ENCODE results near the gene KHDRBS2.

Gene KHDRBS2

DNA sequence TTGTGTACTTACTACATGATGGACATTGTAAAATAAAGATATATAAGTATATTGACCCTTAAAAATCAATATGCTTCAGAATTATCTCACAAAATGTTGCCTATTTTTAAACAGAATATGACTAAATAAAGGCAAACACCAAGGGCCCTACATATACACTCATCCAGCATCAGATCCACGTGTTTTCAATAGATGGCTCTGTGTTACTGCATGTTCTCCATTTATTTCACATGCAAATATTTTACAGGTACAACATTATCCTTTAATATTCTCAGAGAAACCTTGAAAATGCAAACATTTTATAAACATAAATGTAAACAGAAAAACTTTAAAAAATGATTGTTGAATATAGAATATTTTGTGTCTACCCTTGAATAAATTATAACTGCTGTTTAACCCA, 2.9 kb upstream of the KHDRBS2 start:
- DNase-seq (ENCODE audit: low read depth) = no peak
- no peak overlapping the region for H3K4me3 ChIP-seq (ENCODE audit: low read depth, low read length)
- TF ChIP-seq, protein P1, sequence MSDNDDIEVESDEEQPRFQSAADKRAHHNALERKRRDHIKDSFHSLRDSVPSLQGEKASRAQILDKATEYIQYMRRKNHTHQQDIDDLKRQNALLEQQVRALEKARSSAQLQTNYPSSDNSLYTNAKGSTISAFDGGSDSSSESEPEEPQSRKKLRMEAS (IDR thresholded peaks at IDR 0.05; ENCODE audit: low read depth, low read length) = 0 out of 2 replicates have a peak, but pooled peaks have one; percentile 26
- TF ChIP-seq MYC (IDR thresholded peaks at IDR 0.05; ENCODE audit: low read depth, low read length) = no peak

DNA sequence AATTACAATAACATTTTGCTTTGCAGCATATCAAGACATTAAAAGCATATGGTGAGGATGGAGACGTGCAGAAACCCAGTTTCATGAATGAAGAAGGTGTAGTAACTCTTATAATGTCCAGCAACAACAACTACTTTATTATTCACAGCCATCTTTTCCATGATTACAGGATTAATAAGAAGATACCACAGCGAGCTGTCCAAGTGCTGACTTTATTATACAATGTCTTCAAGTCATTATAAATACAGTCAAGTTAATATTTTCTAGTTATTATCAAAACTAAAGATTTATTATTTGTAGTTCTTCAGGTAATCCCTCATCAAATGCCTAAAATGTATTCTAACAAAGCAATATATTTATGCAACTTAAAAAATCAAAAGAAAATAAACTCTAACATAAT, 2.5 kb upstream of the KHDRBS2 start:
- TF ChIP-seq, protein P2, sequence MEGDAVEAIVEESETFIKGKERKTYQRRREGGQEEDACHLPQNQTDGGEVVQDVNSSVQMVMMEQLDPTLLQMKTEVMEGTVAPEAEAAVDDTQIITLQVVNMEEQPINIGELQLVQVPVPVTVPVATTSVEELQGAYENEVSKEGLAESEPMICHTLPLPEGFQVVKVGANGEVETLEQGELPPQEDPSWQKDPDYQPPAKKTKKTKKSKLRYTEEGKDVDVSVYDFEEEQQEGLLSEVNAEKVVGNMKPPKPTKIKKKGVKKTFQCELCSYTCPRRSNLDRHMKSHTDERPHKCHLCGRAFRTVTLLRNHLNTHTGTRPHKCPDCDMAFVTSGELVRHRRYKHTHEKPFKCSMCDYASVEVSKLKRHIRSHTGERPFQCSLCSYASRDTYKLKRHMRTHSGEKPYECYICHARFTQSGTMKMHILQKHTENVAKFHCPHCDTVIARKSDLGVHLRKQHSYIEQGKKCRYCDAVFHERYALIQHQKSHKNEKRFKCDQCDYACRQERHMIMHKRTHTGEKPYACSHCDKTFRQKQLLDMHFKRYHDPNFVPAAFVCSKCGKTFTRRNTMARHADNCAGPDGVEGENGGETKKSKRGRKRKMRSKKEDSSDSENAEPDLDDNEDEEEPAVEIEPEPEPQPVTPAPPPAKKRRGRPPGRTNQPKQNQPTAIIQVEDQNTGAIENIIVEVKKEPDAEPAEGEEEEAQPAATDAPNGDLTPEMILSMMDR (IDR thresholded peaks at IDR 0.05; ENCODE audit: low read depth, low read length) = no peak
- TF ChIP-seq POLR2A (IDR thresholded peaks at IDR 0.05; ENCODE audit: extremely low read depth, insufficient read length) (no peak), MYC (IDR thresholded peaks at IDR 0.05; ENCODE audit: low read depth, low read length) (no peak)
- TF ChIP-seq, protein P1 (IDR thresholded peaks at IDR 0.05; ENCODE audit: low read depth, low read length) = no peak
- no peak overlapping the region for H3K4me3 ChIP-seq (ENCODE audit: low read depth, low read length)
- no peak for DNase-seq (ENCODE audit: low read depth)

DNA sequence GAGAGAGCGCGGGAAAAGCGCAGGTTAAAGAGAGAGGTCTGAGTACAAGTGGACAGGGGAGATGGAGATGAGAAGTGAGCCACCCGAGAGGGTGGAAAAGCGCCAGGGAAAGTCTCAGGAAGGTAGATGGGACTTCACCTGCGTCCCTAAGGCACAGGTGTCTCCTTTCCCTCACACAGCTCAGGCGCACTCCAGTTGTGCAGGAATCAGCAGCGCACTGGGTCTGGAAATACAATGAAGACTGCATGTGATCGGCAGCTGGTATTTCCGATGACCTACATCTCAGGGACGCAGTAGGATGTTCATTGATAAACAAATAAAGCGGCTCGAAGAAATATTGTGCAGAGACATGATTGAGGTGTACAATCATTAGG, 432 bp upstream of the KHDRBS2 start:
- H3K4me3 ChIP-seq (ENCODE audit: low read depth, low read length) = no peak overlapping the region
- no peak for DNase-seq (ENCODE audit: low read depth)
- TF ChIP-seq, protein P1 (IDR thresholded peaks at IDR 0.05; ENCODE audit: low read depth, low read length) = no peak
- TF ChIP-seq MYC (IDR thresholded peaks at IDR 0.05; ENCODE audit: low read depth, low read length) = no peak

DNA sequence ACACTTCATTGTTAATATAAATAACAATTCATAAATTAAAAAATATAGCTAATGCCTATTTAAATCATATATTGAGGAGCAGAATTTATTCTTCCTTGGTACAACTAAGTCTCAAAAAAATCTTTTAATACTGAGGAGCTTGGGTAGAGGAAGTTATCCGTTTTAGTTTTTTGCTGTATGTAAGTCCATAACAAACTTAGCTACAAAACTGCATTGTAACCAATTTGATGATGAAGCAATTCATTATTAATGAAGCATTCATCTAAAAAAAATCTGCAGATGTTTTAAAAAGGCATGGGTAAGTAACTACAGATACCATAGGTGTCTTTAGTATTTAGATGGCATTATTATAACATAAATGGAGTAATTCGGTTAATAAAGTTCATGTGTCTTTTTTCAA, 1.3 kb downstream of the KHDRBS2 start:
- H3K4me3 ChIP-seq (ENCODE audit: low read depth, low read length) = no peak overlapping the region
- no peak for DNase-seq (ENCODE audit: low read depth)

DNA sequence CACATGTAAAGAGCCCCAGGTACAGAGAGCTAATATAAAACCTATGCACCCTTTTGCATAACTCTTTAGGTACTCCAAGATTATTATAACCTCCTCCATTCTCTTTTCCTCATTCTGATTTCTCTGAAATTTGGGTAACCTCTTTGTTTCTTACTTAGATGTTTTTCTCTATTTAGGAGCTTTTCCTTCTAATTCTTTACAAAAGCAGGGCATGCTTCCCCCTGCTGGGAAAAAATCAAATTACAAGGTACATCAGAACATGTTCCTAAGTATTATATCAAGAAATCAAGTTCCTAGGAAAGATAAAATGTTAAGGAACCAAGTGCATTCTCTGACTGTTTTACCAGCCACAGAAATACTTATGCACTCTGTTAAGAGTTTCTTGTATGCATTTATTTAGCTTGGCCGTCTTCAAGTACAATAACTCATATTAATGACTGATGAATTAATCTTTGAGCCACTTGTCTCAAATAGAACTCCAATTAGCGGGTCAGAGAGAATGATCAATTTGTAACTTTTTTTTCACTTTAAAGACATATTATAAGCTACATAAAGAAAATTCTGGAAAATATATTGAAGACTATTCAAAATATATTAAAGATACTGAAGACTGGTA, 2.1 kb downstream of the KHDRBS2 start:
- TF ChIP-seq, protein P1 (IDR thresholded peaks at IDR 0.05; ENCODE audit: low read depth, low read length) = no peak
- TF ChIP-seq, protein P2 (IDR thresholded peaks at IDR 0.05; ENCODE audit: low read depth, low read length) = peak; percentile 44
- no peak overlapping the region for H3K4me3 ChIP-seq (ENCODE audit: low read depth, low read length)
- peak; percentile 42 for DNase-seq (ENCODE audit: low read depth)

More for the DNA sequence above, 1.3 kb downstream of the KHDRBS2 start:
- TF ChIP-seq POLR2A (IDR thresholded peaks at IDR 0.05; ENCODE audit: extremely low read depth, insufficient read length) = no peak
- TF ChIP-seq, protein P2 (IDR thresholded peaks at IDR 0.05; ENCODE audit: low read depth, low read length) = no peak
- TF ChIP-seq MYC (IDR thresholded peaks at IDR 0.05; ENCODE audit: low read depth, low read length) = no peak
- TF ChIP-seq, protein P1 (IDR thresholded peaks at IDR 0.05; ENCODE audit: low read depth, low read length) = no peak

DNA sequence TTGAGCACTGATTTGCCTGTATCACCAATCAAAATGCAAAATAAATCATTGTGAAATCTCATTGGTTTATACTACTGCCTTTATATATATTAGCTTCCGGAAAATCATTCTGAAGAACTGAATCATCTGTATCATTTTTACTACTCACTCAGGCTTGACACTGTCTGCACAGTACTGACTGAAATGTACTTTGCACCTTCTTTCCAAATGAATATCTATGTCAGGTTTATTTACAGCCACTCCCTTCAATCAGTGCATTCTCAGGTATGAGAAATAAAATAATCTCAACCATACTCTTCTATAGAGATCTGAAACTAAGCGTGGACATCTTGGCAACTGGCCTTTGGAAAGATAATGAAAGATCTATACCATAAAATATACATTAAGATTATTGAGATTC, 2.7 kb downstream of the KHDRBS2 start:
- no peak overlapping the region for H3K4me3 ChIP-seq (ENCODE audit: low read depth, low read length)
- no peak for TF ChIP-seq POLR2A (IDR thresholded peaks at IDR 0.05; ENCODE audit: extremely low read depth, insufficient read length)
- no peak for TF ChIP-seq MYC (IDR thresholded peaks at IDR 0.05; ENCODE audit: low read depth, low read length)
- TF ChIP-seq, protein P1 (IDR thresholded peaks at IDR 0.05; ENCODE audit: low read depth, low read length) = no peak
- TF ChIP-seq, protein P2 (IDR thresholded peaks at IDR 0.05; ENCODE audit: low read depth, low read length) = no peak
- DNase-seq (ENCODE audit: low read depth) = no peak
